Measurements from ENCODE around the gene NF1.

NF1 gene

DNA sequence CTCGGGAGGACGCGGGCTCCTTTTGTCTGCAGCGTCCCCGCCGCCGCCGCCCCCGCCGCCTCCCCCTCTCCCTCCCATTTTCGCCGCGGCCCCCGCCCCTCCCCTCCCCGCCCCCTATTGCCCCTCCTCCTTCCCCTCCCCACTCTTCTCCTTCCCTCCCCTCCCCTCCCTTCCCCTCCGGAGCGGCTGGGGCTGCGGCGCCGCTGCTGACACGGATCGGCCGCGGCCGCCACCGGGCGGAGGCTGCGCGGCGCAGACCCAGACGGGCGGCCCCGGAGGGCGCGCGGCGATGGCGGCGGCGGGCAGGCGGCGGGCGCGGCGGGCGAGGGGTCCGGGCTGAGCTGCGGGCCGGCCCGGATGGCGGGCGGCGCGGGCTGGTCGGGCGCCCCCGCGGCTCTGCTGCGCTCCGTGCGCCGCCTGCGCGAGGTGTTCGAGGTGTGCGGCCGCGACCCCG is 296.7 kb downstream of the NF1 start, which contains the start of gene RAB11FIP4:
Gene RAB11FIP4, plus strand, starts transcription at position 180 of the 454 bp plus-strand sequence. Its CDS starts 178 bp downstream, at position 358.
- intact Hi-C loops (cut with DNase I), result no loop called here
- DNase-seq, result peak in 3 of 10 donors; percentile 39 to 90 (median 74)

DNA sequence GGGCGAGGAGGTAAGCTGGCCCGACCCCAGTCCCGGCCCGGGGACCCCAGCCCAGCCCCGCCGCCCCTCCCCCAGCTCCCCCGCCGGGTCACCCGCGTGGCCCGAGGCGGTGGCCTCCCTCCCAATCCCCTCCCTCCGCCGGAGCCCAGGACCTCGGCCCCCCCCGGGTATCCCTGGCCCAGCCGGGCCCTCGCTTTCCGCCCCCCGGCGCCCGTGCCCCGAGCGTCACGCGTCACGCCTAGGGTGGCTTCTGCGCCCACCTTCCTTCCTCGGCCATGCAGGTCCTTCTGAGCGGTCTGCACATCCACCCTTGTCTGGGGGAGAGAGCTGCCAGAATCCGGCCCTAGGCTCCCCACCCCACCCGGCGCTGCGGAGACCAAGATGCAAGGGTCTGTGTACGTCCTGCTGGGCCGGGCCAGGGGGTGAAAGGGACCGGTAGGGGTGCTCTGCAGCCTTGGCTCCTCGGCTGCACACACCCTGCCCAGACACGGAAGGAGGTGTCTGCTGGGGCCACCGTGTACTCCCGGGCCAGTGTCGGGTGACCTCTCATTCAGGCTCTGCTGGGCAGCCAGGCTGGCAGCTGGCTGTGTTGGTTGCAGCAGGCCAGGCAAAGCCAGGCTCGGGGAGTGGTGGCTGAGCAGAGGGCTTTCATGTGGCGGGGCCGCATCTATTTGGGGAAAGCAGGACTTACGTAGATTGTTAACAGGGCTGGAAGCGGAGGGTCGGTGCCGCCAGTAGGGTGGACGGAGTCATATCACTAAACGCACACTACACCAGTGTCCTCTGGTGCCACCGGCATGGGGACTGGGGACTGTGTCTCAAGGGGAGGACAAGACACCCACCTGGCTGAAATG is 297.5 kb downstream of the NF1 start:
- peak in 4 of 10 donors; percentile 45 to 91 (median 71) for DNase-seq
- intact Hi-C loops (cut with DNase I), result loop anchor here (2.0 kb wide), 1 partner anchor 21 kb away; no protein-coding TSS in a partner anchor

DNA sequence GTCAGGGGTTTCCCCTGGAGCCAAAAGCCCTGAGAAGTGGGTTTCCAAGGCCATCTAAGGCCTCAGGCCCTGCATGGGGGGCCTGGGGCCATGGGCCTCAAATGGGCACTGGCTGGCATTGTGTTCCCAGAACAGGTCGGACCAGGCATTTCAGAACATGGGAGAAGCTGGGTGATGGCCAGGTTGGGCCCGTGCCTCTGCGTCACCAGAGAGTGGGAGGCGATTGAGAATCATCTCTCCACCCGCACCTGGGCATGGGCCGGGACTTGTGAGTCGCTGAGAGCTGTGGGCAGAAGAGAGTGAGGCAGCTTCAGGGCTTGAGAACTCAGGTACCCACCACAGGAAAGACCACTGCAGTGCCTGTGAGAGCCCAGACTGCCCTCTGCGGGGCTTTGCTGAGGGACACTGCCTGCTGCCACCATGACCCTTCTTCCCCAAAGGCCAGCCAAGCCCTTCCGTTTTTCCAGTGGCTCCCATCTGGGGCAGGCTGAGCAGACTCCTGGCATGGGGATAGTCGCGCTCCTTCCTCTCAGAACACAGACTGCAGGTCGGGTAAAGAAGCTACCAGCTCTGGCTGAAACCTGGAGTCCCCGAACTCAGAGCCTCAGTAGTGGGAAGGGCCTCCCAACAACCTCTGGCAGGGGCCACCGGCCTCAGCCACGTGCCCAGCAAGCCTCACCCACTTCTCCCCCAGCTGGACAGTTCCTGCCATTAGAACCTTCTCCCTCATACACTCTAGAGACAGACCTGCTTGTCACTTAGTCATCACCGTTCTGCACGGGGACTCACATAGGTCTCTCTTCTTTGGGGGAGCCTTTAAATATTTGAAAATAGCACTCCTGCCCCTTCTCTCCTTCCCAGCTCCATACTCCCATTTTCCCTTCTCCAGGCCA is 298.3 kb downstream of the NF1 start:
- intact Hi-C loops (cut with DNase I), result loop anchor here (2.0 kb wide), 1 partner anchor 20 kb away; no protein-coding TSS in a partner anchor
- peak in 6 of 10 donors; percentile 53 to 93 (median 76) for DNase-seq

DNA sequence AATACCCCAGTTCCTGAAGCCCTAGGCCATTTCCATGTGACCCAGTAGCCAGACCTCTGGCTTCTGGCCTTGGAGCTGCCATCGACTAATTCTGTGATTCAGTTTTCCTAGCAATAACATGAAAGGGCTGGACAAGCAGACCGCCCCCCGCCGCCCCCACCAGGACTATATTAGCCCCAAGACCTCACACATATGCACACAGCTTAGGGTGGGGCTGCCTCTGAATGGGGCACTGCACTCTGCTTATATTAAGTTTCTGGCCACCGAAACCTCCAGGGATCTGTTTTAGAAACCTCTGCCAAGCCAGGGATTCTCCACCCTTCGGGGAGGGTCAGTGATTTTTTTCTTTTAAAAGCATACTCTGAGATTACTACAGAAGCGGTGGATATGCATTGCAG is 299.0 kb downstream of the NF1 start:
- intact Hi-C loops (cut with DNase I), result loop anchor here (2.0 kb wide), 1 partner anchor 19 kb away; no protein-coding TSS in a partner anchor
- peak in 2 of 10 donors; percentile 1 to 70 for DNase-seq

DNA sequence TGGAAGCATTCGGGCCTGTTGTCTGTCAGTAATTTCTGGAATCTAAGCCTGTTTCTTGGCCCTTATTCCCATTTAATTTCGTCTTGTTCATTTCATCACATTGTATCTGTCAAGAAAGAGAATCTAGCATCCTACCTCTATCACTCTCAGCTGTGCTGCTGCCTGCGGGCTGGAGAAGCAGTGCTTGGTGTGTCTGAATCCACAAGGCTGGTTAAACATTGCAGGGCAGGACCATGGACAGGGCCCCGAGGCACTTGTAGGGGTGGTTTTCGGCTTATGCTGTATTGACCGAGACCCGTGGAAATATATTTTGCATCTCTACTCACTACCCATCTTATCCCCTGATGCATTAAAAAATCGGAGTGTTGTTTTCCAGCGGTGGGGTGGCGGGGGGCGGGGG is 299.8 kb downstream of the NF1 start:
- DNase-seq, result peak in 8 of 10 donors; percentile 55 to 94 (median 72)
- intact Hi-C loops (cut with DNase I), result no loop called here

DNA sequence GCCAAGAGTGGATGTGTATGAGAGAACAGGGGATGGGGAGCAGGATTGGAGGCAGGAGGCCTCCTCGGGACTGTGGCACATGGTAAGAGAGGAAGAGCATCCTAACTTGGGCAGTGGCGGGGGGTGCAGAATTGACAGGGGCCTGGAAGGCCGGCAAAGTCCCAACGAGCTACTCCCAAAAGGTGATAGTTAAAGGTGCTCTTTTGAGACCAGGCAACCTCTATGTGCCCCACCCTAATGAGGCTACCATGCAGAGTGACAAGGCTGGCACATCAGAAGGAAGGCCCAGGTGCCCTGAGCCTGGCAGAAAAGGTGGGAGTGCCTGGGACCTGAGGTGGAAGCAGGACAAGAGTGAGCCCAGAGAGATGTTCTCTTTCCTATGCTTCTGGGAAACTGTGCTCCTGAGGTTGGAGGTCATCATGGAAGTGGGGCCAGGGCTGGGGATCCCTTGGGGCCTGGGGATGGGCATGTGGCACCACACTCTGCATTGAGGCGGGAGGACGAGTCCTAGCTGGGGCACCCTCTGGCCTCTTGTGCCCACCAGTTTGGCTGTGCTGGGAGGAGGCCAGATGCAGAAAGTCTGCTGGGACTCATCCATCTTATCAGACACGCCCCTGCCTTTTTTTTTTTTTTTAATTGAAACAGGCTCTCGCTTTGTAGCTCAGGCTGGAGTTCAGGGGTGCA is 302.6 kb downstream of the NF1 start:
- DNase-seq, result no peak
- intact Hi-C loops (cut with DNase I), result no loop called here

DNA sequence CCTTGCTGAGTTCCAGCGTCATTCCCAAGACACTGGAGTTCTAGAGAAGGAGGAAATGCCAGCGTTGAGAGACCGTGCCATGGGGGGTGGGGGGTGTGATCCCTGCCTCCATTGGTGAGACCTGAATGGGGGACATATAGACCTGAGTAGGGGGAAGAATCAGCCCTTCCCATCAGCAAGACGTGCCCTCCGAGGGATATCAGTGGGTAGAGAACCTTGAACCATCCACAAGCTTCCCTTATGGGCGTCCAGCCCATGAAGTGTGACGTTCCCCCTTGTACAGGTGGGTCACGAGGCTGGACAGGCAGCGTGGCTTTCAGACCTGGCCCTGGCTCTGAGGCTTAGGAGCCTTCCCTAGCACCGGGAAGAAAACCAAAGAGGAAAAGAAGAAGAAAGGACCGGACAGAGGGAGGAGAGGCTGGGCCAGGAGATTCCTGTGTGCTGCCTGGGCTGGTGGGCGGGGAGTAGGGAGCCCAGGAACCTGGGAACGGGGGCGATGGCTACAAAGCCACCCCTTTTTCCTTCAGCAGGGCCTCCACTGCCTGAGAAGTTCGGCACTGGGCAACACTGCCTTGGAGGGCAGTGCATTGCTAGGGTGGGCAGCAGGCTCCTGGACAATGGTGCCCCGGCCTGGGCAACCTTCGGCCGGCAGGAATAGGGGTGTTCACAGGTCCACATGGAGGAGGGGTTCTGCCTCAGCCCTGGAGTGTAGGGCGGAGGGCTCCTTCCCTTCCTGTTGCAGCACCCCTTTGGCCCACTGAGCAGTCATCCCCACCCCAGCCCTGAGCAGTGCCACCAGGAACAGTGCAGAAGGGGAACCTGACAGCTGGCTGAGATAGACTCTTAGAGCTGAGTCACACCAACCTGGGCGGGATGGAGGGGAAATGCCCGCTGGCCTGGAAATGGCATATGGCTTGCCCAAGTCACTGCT is 303.9 kb downstream of the NF1 start:
- DNase-seq, result peak in 1 of 10 donors; percentile 2
- intact Hi-C loops (cut with DNase I), result no loop called here

DNA sequence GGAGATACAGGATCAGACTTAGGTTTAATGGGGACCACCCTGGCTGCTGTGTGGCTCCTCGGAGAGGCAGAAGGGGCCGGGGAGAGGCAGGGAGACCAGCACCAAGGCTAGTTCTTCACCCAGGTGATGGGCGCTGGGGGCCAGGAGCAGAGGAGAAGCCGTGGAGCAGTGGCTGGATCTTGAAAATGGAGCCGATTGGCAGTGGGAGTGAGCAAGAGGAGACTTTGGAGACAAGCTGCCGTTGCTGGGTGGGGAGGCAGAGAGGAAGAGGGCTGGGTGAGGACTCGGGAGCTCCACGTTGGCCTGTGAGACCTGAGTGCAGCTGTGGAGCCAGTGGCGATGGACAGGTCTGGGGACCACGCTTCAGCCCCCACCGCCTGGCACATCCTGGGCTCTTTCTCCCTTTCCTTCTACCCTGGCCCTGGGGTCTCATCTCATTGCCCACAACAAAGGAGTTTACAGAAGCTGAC is 305.7 kb downstream of the NF1 start:
- intact Hi-C loops (cut with DNase I), result no loop called here
- DNase-seq, result peak in 1 of 10 donors; percentile 10

DNA sequence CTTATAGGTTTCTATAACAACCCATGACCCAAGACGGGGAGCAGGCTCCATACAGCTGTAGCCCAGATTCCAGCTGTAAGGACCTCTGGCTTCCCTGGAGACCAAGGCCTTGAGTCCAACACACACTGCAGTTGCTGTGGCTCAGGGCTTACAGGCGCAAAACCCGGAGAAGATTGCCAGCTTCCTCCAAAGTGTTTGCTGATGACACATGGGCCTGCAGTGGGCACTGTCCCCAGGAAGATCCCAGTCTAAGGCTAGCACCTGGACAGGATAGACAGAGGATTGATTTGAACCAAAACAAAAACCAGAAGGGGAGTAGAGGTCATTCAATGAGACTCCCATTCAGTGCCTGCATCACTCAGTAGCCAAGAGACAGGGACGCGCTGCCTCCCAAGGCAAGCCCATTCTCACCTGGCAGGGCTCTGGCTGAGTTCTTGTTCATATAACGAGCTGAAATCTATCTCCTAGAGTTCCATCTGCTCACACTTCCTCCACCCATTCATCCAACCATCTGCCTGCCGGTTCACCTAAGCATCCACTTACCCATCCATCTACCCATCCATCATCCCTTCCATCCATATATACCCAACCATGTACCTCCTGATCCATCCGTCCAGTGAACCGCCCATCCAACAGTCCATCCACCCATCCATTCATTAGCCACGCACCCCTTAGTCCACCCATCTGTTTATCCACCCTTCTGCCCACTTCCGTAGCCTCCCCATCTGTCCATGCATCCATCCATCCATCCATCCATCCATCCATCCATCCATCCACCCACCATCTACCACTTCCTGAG is 306.9 kb downstream of the NF1 start:
- intact Hi-C loops (cut with DNase I), result no loop called here

DNA sequence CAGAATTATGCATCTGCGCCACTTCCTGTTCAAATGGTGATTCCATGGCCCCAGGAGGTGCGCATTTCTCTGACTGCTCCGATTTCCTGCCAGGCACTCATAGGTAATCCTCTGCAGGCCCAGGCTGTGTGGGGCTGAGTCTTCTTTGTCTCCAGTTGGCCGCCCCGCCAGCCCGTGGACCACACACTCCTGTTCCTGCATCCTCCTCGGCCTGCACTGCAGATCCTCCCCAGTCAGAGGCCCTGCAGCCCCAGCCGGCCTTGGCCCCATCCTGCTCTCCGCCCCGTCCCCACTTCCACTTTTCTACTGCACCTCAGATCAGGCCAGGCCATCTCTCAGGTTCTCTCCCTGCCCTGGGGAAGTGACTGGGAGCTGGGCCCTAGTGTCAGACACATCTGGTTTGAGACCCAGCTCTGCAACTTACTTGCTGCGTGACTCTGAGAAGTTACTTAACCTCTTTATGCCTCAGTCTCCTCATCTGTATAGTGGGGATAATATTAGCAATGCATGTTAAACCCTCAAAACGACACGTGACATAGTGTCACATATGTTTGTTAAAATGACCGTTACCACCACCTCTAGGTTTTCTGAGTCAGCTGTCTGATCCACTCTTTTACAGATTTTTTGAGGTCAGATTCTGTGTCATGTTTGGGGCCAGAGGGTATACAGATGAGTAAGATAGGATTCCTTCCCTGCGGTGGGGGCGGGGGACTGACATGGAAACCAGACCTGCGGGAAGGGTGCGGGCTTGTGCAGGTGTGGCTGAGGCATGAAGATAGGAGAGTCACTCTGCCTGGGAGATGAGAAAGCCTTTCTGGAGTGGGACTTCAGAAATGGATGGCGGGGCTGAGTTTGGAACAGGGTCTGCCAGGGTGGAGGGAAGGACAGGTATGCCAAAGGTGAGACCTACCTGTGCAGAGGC is 309.5 kb downstream of the NF1 start:
- peak in 3 of 10 donors; percentile 12 to 67 (median 46) for DNase-seq
- intact Hi-C loops (cut with DNase I), result no loop called here

More for the DNA sequence above, 306.9 kb downstream of the NF1 start:
- DNase-seq, result peak in 1 of 10 donors; percentile 5

DNA sequence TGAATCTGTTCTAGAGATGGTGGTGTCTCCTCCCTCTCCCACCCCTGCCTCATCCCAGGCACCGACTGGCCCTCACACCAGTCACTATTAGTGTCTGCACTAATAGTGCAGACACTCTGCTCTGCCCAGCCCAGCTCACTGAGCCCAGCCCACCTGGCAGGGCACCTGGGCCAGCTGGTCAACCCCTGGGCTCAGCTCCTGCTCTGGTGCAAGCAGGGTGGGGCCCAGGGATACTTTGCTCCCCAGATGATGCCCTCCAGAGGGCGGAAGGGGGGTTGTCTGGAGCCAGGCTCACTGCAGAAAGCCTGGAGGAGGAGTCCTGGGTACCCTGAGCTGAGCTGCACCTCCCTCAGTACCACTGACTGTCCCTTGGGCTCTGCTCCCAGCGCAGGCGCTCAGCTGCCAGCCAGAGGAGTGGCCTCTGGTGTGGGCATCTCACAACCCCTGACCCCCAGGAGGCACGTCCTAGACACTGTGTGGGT is 311.2 kb downstream of the NF1 start:
- intact Hi-C loops (cut with DNase I), result no loop called here
- DNase-seq, result peak in 3 of 10 donors; percentile 21 to 83 (median 68)

DNA sequence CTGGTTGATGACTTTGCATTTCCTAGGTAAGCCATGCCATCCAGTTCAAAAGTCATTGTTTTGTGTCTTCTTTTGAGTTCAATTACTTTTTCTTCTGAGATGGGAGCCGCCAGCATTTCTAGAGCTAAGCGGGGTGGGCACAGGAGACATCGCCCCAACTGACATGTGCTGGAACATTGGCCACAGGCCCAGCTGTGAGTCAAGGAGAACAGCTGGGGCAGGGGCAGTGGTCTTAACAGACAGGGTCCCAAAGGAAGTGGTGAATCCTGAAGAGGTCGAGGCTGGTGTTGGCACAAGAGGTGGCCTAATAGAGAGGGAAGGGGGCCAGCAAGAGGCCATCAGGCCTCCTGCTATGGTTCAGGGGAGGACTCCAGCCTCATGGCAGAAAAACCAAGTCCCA is 313.8 kb downstream of the NF1 start:
- intact Hi-C loops (cut with DNase I), result no loop called here
- DNase-seq, result peak in 3 of 10 donors; percentile 21 to 76 (median 25)

DNA sequence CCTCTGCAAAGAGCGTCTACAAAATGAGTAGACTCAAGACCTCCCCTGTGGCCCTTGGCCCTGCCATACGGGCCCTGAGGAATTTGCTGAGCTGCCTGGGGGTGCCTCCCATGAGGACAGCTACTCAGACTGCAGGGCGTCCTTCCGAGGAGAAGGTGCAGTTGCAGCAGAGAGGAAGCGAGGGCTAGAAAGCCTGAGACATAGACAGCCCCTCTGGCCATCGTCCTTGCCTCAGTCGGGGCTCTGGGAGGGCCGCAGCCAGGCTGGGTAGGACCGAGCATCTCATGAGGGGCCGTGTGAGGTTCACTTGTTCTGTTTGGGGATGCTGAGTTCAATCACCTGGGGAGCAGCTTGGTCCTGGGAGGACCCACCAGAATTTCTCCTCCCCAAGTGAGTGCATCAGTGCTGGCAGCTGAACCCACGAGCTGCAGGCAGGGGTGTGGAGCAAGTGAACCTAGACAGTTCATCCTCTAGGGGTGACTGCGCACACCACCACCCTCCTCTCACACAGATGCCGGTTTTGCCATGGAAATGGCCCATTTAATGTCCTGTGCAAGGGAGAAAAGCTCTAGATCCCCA is 317.0 kb downstream of the NF1 start:
- intact Hi-C loops (cut with DNase I), result loop anchor here (2.0 kb wide), 1 partner anchor 19 kb away; no protein-coding TSS in a partner anchor
- DNase-seq, result peak in 4 of 10 donors; percentile 24 to 65 (median 50)

DNA sequence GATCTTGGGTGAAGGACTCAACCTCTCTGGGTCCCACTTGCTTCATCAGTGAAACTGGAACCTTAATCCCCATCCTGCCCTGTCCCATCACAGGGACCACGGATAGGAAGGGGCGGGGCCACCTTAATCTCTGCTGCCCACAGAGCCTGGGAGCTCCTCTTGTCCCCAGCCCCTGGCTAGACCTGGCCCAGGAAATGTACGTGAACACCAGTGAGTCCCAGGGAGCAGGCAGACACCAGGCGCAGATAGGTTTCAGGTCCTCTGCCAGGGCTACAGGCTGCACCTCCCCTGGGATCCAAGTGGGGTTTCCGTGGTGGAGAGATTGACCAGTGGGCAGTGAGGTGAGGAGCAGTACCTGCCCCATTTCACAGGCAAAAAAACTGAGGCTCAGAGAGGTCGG is 317.7 kb downstream of the NF1 start:
- intact Hi-C loops (cut with DNase I), result loop anchor here (2.0 kb wide), 1 partner anchor 20 kb away; no protein-coding TSS in a partner anchor
- DNase-seq, result peak in 4 of 10 donors; percentile 9 to 79 (median 45)

DNA sequence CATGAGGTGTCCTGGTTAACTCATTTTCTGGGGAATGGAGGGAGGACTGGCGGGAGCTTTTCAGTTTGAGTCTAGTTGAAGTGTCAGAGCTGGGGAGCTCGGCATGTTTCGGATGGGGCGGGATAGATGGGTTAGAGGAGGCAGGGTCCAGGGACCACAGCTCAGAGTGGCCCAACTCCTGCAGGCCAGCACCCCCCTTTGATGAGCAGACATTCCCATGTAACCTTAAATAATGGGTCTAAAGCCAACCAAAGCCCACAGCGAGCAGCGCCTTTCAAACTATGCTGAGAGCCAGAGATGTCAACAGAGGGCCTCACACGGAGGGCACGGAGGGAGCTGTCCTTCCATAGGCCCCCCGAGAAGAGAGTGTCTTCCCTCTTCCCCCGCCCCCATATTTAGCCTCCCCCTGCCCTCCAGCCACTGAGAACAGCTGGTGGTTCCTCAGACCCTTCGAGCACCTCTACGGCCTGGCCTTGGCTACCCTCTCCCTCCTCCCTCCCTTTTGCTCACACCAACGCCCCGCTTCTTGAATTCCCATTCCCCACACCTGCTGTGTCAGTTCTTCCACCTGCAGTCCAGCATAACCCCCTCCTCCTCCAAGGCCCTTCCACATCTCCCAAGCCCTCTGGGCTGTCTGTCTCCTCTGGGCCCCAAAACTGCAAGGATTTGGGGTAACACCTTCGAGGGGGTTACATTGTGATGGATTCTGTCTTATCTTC is 318.5 kb downstream of the NF1 start:
- peak in 4 of 10 donors; percentile 5 to 57 (median 33) for DNase-seq
- intact Hi-C loops (cut with DNase I), result loop anchor here (2.0 kb wide), 1 partner anchor 20 kb away; no protein-coding TSS in a partner anchor

All from posterior cingulate gyrus (tissue), 11 donors.